H1 (cell line): Measurements from ENCODE around the gene C15orf39. TPM values are rescaled to one million over a fixed set of nuclear protein-coding genes. Genes with fewer than 3 reads are reported as not detected.

Experiments used
- CTCF ChIA-PET: fragments of 300-600 bp; sonication (Branson Sonifier 250); formaldehyde crosslinking; loops from one replicate; lab custom pipeline; 2021; ENCODE audit not compliant: partially characterized antibody; lab: Charles Lee
- POLR2A ChIA-PET: fragments of 300-600 bp; sonication (Branson Sonifier 250); formaldehyde crosslinking; loops from one replicate; lab custom pipeline; 2021; ENCODE audit warnings: inconsistent platforms; ENCODE audit not compliant: partially characterized antibody; lab: Charles Lee
- DNase-seq, 2 experiments: peaks; one replicate each; pipeline versions ENCODE4 v3.0.0 to v3.0.0-alpha.2; 2010 to 2022; ENCODE audit warnings: low spot score in 2 of 2, low read depth in 1 of 2, mixed read lengths in 1 of 2
- FAIRE-seq: peaks from 2 replicates; lab custom pipeline; 2011; peaks lifted over from hg19 to GRCh38; lab: Jason Lieb, UNC
- H2AFZ ChIP-seq: 2 replicates; pipeline ENCODE4 v1.8.1; 2012; ENCODE audit warnings: low read length, inconsistent platforms
- H2AK5ac ChIP-seq: 2 replicates; pipeline ENCODE4 v1.6.1; 2013; ENCODE audit warnings: low read depth, low read length
- H2BK120ac ChIP-seq: replicated peaks from 2 replicates; pipeline ENCODE3; 2013; ENCODE audit warnings: low read depth, low read length, inconsistent platforms
- H2BK12ac ChIP-seq: 2 replicates; pipeline ENCODE4 v1.6.1; 2013; ENCODE audit warnings: low read depth, low read length
- H2BK15ac ChIP-seq: 2 replicates; pipeline ENCODE4 v1.6.1; 2013; ENCODE audit warnings: low read length
- H2BK20ac ChIP-seq: 2 replicates; pipeline ENCODE4 v1.6.1; 2013; ENCODE audit warnings: low read length
- H2BK5ac ChIP-seq: 2 replicates; pipeline ENCODE4 v1.6.1; 2013; ENCODE audit warnings: low read depth, low read length
- H3K14ac ChIP-seq: 2 replicates; pipeline ENCODE4 v1.6.1; 2013; ENCODE audit warnings: inconsistent platforms; ENCODE audit not compliant: insufficient read length
- H3K18ac ChIP-seq: 2 replicates; pipeline ENCODE4 v1.6.1; 2013; ENCODE audit warnings: low read length; ENCODE audit errors: extremely low read depth
- H3K23ac ChIP-seq: 2 replicates; pipeline ENCODE4 v1.6.1; 2013; ENCODE audit warnings: inconsistent platforms; ENCODE audit not compliant: insufficient read length
- H3K23me2 ChIP-seq: 2 replicates; pipeline ENCODE4 v1.6.1; 2013; ENCODE audit warnings: low read depth, low read length
- H3K27ac ChIP-seq: 2 replicates; pipeline ENCODE4 v1.6.1; 2011; ENCODE audit warnings: low read depth, low read length, inconsistent platforms
- H3K27me3 ChIP-seq, 4 experiments: replicated peaks in 1 of 4; 1 replicate in 1 of 4; 2 replicates in 3 of 4; pipeline versions ENCODE4 v1.6.1 to v1.8.1; 2011 to 2013; ENCODE audit warnings: low read length in 3 of 4, mild to moderate bottlenecking in 3 of 4, inconsistent platforms in 2 of 4, mixed read lengths in 2 of 4, moderate library complexity in 1 of 4; ENCODE audit not compliant: control insufficient read depth in 3 of 4, insufficient read depth in 3 of 4; ENCODE audit errors: extremely low read depth in 1 of 4
- H3K36me3 ChIP-seq, 4 experiments: 2 replicates each; pipeline versions ENCODE4 v1.6.1 to v1.8.1; 2011 to 2013; ENCODE audit warnings: mild to moderate bottlenecking in 4 of 4, low read length in 3 of 4, moderate library complexity in 2 of 4, control low read depth in 1 of 4, inconsistent platforms in 1 of 4; ENCODE audit not compliant: insufficient read depth in 4 of 4, control insufficient read depth in 2 of 4
- H3K4ac ChIP-seq: replicated peaks from 2 replicates; pipeline ENCODE3; 2013; ENCODE audit warnings: low read length, low read depth, mixed read lengths, inconsistent platforms; ENCODE audit not compliant: insufficient read length
- H3K4me1 ChIP-seq, 4 experiments: replicated peaks in 1 of 4; 1 replicate in 1 of 4; 2 replicates in 3 of 4; pipeline versions ENCODE4 v1.6.1 to v1.8.1; 2011 to 2013; ENCODE audit warnings: low read length in 3 of 4, inconsistent platforms in 2 of 4, mixed read lengths in 1 of 4; ENCODE audit not compliant: insufficient read depth in 4 of 4, control insufficient read depth in 3 of 4
- H3K4me2 ChIP-seq, 2 experiments: 2 replicates each; pipeline versions ENCODE4 v1.6.1 to v1.8.1; 2011 to 2013; ENCODE audit warnings: low read depth in 2 of 2, low read length in 2 of 2, control low read depth in 1 of 2, inconsistent platforms in 1 of 2, mild to moderate bottlenecking in 1 of 2; ENCODE audit not compliant: insufficient read depth in 1 of 2
- H3K4me3 ChIP-seq, 4 experiments: fragments of 200-600, 300-600 bp in 1 of 4; sonication (generic), shearing (Covaris generic), sonication (Bioruptor Twin) in 1 of 4; 2 replicates each; pipeline versions ENCODE4 v1.5.1 to v1.8.1; 2011 to 2016; ENCODE audit warnings: low read length in 4 of 4, low read depth in 3 of 4, control low read depth in 2 of 4, inconsistent platforms in 2 of 4, mild to moderate bottlenecking in 2 of 4, mixed read lengths in 1 of 4, moderate library complexity in 1 of 4; ENCODE audit not compliant: insufficient read depth in 2 of 4; ENCODE audit errors: extremely low read depth in 1 of 4
- H3K56ac ChIP-seq: replicated peaks from 2 replicates; pipeline ENCODE3; 2013; ENCODE audit warnings: low read depth, mild to moderate bottlenecking, mixed read lengths, low read length, inconsistent platforms; ENCODE audit not compliant: insufficient read length
- H3K79me1 ChIP-seq: 2 replicates; pipeline ENCODE4 v1.6.1; 2013; ENCODE audit warnings: low read depth, low read length, control low read depth
- H3K79me2 ChIP-seq, 2 experiments: 2 replicates each; pipeline versions ENCODE4 v1.6.1 to v1.8.1; 2012 to 2013; ENCODE audit warnings: low read length in 2 of 2, mild to moderate bottlenecking in 2 of 2, inconsistent platforms in 1 of 2; ENCODE audit not compliant: insufficient read depth in 2 of 2, control insufficient read depth in 1 of 2
- H3K9ac ChIP-seq, 4 experiments: replicated peaks in 1 of 4; 1 replicate in 1 of 4; 2 replicates in 3 of 4; pipeline versions ENCODE4 v1.6.1 to v1.8.1; 2011 to 2013; ENCODE audit warnings: low read depth in 3 of 4, low read length in 3 of 4, control low read depth in 2 of 4, mild to moderate bottlenecking in 2 of 4, moderate library complexity in 2 of 4, inconsistent platforms in 1 of 4; ENCODE audit errors: extremely low read depth in 1 of 4
- H3K9me3 ChIP-seq, 2 experiments: 2 replicates each; pipeline versions ENCODE4 v1.6.1 to v1.8.1; 2012 to 2013; ENCODE audit warnings: mild to moderate bottlenecking in 2 of 2, moderate library complexity in 2 of 2, control low read depth in 1 of 2, inconsistent platforms in 1 of 2, low read depth in 1 of 2, low read length in 1 of 2, mixed read lengths in 1 of 2; ENCODE audit not compliant: insufficient read depth in 2 of 2
- H4K20me1 ChIP-seq, 2 experiments: replicated peaks in 1 of 2; 2 replicates each; pipeline versions ENCODE3 to v1.8.1; 2011 to 2013; ENCODE audit warnings: inconsistent platforms in 2 of 2, low read length in 2 of 2, mild to moderate bottlenecking in 1 of 2; ENCODE audit not compliant: insufficient read depth in 2 of 2, control insufficient read depth in 1 of 2
- H4K5ac ChIP-seq: 2 replicates; pipeline ENCODE4 v1.6.1; 2013; ENCODE audit warnings: low read length, low read depth, mixed read lengths, inconsistent platforms; ENCODE audit not compliant: insufficient read length
- H4K8ac ChIP-seq: 2 replicates; pipeline ENCODE4 v1.8.0; 2013; ENCODE audit warnings: mild to moderate bottlenecking, moderate library complexity, low read length, inconsistent platforms; ENCODE audit not compliant: insufficient read depth; ENCODE audit errors: extremely low read depth
- H4K91ac ChIP-seq: replicated peaks from 2 replicates; pipeline ENCODE3; 2013; ENCODE audit warnings: low read length, mixed read lengths, inconsistent platforms; ENCODE audit not compliant: insufficient read length
- ASH2L ChIP-seq: fragments of 200-600, 300-600 bp; sonication (generic); IDR thresholded peaks from one replicate; pipeline ENCODE4 v1.7.1; 2017; ENCODE audit warnings: low read length
- BACH1 ChIP-seq: IDR thresholded peaks from 2 replicates; pipeline ENCODE4 v1.6.1; 2012; ENCODE audit warnings: low read length, improper control_type of control experiment
- CEBPB ChIP-seq: IDR thresholded peaks from 2 replicates; pipeline ENCODE4 v1.6.1; 2012; ENCODE audit warnings: low read depth, low read length
- E2F6 ChIP-seq: IDR thresholded peaks from 2 replicates; pipeline ENCODE4 v1.6.1; 2012; ENCODE audit warnings: inconsistent platforms
- JUND ChIP-seq: IDR thresholded peaks from 2 replicates; pipeline ENCODE4 v1.6.1; 2011; ENCODE audit warnings: mild to moderate bottlenecking, improper control_type of control experiment, low read length
- SRF ChIP-seq: IDR thresholded peaks from 2 replicates; pipeline ENCODE4 v1.6.1; 2011; ENCODE audit warnings: mild to moderate bottlenecking, low read depth, low read length, moderate library complexity
- USF2 ChIP-seq: IDR thresholded peaks from 2 replicates; pipeline ENCODE4 v1.6.1; 2011; ENCODE audit warnings: low read length, improper control_type of control experiment
- WGBS, 2 experiments: shearing (Covaris generic) in 1 of 2; methylation state at CpG; one replicate each; pipeline versions ENCODE4 v1.1.6 to v1.1.7; 2013 to 2015; ENCODE audit warnings: low lambda C conversion rate in 2 of 2, mixed read lengths in 2 of 2, inconsistent platforms in 1 of 2, low coverage in 1 of 2, missing lambda C conversion rate in 1 of 2; ENCODE audit not compliant: insufficient replicate concordance in 2 of 2, insufficient coverage in 1 of 2, insufficient read length in 1 of 2; ENCODE audit errors: extremely low coverage in 1 of 2, missing lambda C conversion rate in 1 of 2; 5-methylcytosine and 5-hydroxymethylcytosine counted together
- polyA plus RNA-seq, 7 experiments: library from polyadenylated mRNA; depleted of rRNA in 3 of 7; stranded (reverse) in 5 of 7; unstranded in 2 of 7; fragments of >200 nt in 5 of 7; fragments of 200-250 nt in 2 of 7; gene quantifications; 1 replicate in 5 of 7; 2 replicates in 1 of 7; 4 replicates in 1 of 7; pipeline versions ENCODE4 v1.2.1 to v1.2.3, GENCODE V29; 2011 to 2013; ENCODE audit warnings: missing spikeins in 2 of 7, mixed read lengths in 2 of 7
- total RNA-seq: library from RNA; stranded (reverse); fragmentation: NEBNext Ultra II Directional; extraction: Animal tissue kit (Norgen Biotek cat#: 25700); gene quantifications from 2 replicates; pipeline ENCODE4 v1.2.1, GENCODE V29; 2021

C15orf39 gene
- total and polyA plus RNA-seq, 2 of the 8 experiments (the other 6 are each of a cell fraction or from before 2014, with no cell fraction given) = 13.8 to 38.5 TPM

DNA sequence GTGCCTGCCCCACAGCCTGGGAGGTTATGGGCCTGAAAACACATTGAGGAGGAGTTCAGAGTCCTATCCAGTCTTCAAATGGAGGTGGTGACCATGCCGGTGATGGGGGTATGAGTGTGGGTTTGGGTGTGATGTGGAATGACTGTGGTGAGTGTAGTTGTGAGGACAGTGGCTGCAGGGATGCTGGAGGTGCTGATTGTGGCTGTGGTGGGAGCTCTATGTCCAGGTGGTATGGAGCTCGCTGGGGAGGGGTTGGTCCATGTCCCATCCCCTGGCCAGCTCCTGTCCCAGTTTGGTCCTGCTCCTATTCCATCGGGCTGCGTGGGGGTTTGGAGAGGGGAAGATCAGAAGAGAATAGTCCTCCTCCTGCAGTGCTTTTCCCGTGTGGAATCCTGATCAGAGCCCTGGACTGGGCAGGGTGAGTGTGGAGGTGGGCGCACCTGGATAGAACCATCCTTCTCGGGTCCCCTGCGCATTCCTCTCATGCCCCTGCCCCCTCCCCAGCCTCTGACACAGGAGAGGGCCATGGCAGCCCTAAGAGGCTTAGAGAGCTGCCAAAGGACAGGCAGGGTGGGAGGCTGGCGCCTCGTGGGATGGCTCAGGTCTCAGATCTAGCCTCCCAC is 33.5 kb downstream of the C15orf39 start:
- TF ChIP-seq CEBPB = no peak
- no peak for TF ChIP-seq JUND
- TF ChIP-seq SRF = no peak
- no peak for TF ChIP-seq USF2
- TF ChIP-seq BACH1 = no peak
- no peak for TF ChIP-seq ASH2L
- no peak for TF ChIP-seq E2F6
- Histone ChIP-seq H3K4me1 (peaks cover 0 to 3% (median 1%) of the 10 kb centered on the region in 4 experiments; a peak in 3 of 7 replicates), H2BK5ac (no peak overlapping the region), H3K27me3 (no peaks in the 10 kb centered on the region; a peak in 1 of 7 replicates), H2BK20ac (no peak overlapping the region), H3K4me2 (no peak overlapping the region), H3K23ac (no peak overlapping the region), H2BK12ac (no peak overlapping the region), H4K91ac (no peak overlapping the region), H2AFZ (no peak overlapping the region), H3K27ac (no peak overlapping the region), H3K56ac (no peak overlapping the region), H2BK15ac (no peak overlapping the region), H3K4me3 (no peak overlapping the region), H3K4ac (no peak overlapping the region), H3K18ac (no peak overlapping the region), H4K20me1 (no peaks in the 10 kb centered on the region), H3K9me3 (no peaks in the 10 kb centered on the region), H2BK120ac (no peak overlapping the region), H4K5ac (no peak overlapping the region), H3K14ac (no peak overlapping the region), H3K9ac (no peak overlapping the region), H3K79me1 (no peaks in the 10 kb centered on the region), H3K23me2 (no peaks in the 10 kb centered on the region), H3K36me3 (no peaks in the 10 kb centered on the region), H4K8ac (no peak overlapping the region), H2AK5ac (no peak overlapping the region), H3K79me2 (no peaks in the 10 kb centered on the region)
- POLR2A ChIA-PET = no interaction called here
- DNase-seq (no peak), FAIRE-seq (no peak)
- CTCF ChIA-PET = interaction anchor here (0.8 to 1.3 kb wide), 3 partner anchors 11 to 40 kb away, joined by 3 read pairs; no protein-coding TSS in a partner anchor
- WGBS, 2 experiments = 91% methylated on average over 9 of the region's 10 CpGs; no CpG with 5 or more reads in 1 of the 2 experiments
